Heart left ventricle (tissue), 16 donors: ENCODE measurements around the gene NXPE2. TPM values are rescaled to one million over a fixed set of nuclear protein-coding genes. Genes with fewer than 3 reads are reported as not detected.
"Not testable (repeated sequence)": the region's sequence is repeated elsewhere in the genome, so short reads cannot be mapped to it uniquely, and the experiment has no call there.

ENCODE experiments used
- ATAC-seq, 4 donors: fragments of 200-7000 bp; cut with Tn5 transposase; one replicate each; pipeline ENCODE4 v1.9.1; 2020 to 2022; ENCODE audit warnings: moderate library complexity in 4 of 4, mild to moderate bottlenecking in 3 of 4, moderate number of reproducible peaks in 1 of 4
- DNase-seq, 5 donors: peaks; one replicate each; pipeline ENCODE4 v3.0.0-alpha.2; 2020
- H3K27ac ChIP-seq, 12 donors: fragments of 200-600 bp; sonication (generic) in 4 of 12; one replicate each; pipeline versions ENCODE4 v1.5.0 to v1.8.0; 2016 to 2022; ENCODE audit warnings: mild to moderate bottlenecking in 2 of 12
- H3K27me3 ChIP-seq, 9 donors: fragments of 200-600 bp; sonication (generic) in 2 of 9; one replicate each; pipeline versions ENCODE4 v1.5.1 to v1.8.0; 2016 to 2022; ENCODE audit warnings: mild to moderate bottlenecking in 3 of 9
- H3K36me3 ChIP-seq, 9 donors: fragments of 200-600 bp; sonication (generic) in 2 of 9; one replicate each; pipeline versions ENCODE4 v1.5.0 to v1.8.0; 2018 to 2022; ENCODE audit warnings: mild to moderate bottlenecking in 2 of 9
- H3K4me1 ChIP-seq, 12 donors: fragments of 200-600 bp; sonication (generic) in 4 of 12; one replicate each; pipeline versions ENCODE4 v1.5.0 to v1.8.0; 2016 to 2022; ENCODE audit warnings: mild to moderate bottlenecking in 3 of 12
- H3K4me3 ChIP-seq, 12 donors: fragments of 200-600 bp; sonication (generic) in 4 of 12; one replicate each; pipeline versions ENCODE4 v1.5.0 to v1.8.0; 2017 to 2022; ENCODE audit warnings: mild to moderate bottlenecking in 9 of 12, moderate library complexity in 4 of 12
- H3K9me3 ChIP-seq, 12 donors: fragments of 200-600 bp; sonication (generic) in 4 of 12; one replicate each; pipeline versions ENCODE4 v1.5.0 to v1.8.0; 2016 to 2022; ENCODE audit warnings: mild to moderate bottlenecking in 1 of 12
- POLR2A ChIP-seq, 2 donors: fragments of 450-650 bp; IDR thresholded peaks; one replicate each; pipeline ENCODE4 v1.6.1; 2017; ENCODE audit warnings: antibody characterized with exemption in 2 of 2, mild to moderate bottlenecking in 2 of 2, moderate library complexity in 2 of 2
- WGBS, 4 donors: extraction: QIAGEN DNeasy Blood & Tissue Kit in 2 of 4; methylation state at CpG; one replicate each; pipeline versions ENCODE4 v1.1.5 to v1.1.7; 2013 to 2018; 5-methylcytosine and 5-hydroxymethylcytosine counted together
- intact Hi-C, 10 donors: fragments of 100-400 bp; cut with DNase I; formaldehyde crosslinking; loops; one replicate each; pipeline versions ENCODE4 v1.11.1 to v1.14.2; 2022
- long read RNA-seq, 3 donors: library from polyadenylated mRNA; unstranded; transcript quantifications; one replicate each; pipeline ENCODE4 v2.0.0, GENCODE V29; 2020 to 2021
- polyA plus RNA-seq, 2 donors: library from polyadenylated mRNA; stranded (reverse); fragments of 200-250 nt; gene quantifications; one replicate each; pipeline ENCODE4 v1.2.3, GENCODE V29; 2013
- total RNA-seq, 9 donors: library from RNA; depleted of rRNA in 2 of 9; stranded (reverse); fragments of >200 nt in 2 of 9; fragmentation: NEBNext Ultra II Directional in 3 of 9; extraction: Animal tissue kit (Norgen Biotek cat#: 25700) in 3 of 9; gene quantifications; one replicate each; pipeline versions ENCODE4 v1.1.0 to v1.2.4, GENCODE V29; 2016 to 2023
- TF ChIP-seq, protein P1 (sequence below), 12 donors: fragments of 200-600 bp; sonication (generic) in 4 of 12; IDR thresholded peaks; one replicate each; pipeline versions ENCODE4 v1.5.0 to v1.8.0; 2018 to 2022; ENCODE audit warnings: antibody characterized with exemption in 12 of 12, mild to moderate bottlenecking in 5 of 12
- donor health status: ischemic (EF 13 %, LVEDD 7.1; RV severe dilation, severe dysfunction).
- donor health status: healthy with polysubstance abuse.
- donor health status: DM: no; HTN: yes; CAD: no.
- donor health status: DM: no; HTN: no; CAD: no.
- donor health status: ischemic (EF 25% LVEDD 6.9; RV normal size, moderate dysfunction).
- donor health status: ischemic (EF 25% LVEDD 5.7; RV mildly dilated, moderate dysfunction).
- donor health status: healthy.
- donor health status: DM: yes; HTN: yes; CAD: no.
- donor health status: ischemic (EF 35%, LVEDD 5.7; RV mildly dilated, moderate dysfunction).
- donor health status: nonischemic (EF 11% LVEDD 7.7; RV severe dilation, severe dysfunction).
- donor health status: DM: yes; HTN: yes; CAD: no.
- donor health status: PGD.
- donor health status: ischemic (EF 29% LVEDD 5.4; RV normal size, mild dysfunction).
- donor health status: nonischemic (EF 23%, LVEDD 6.1; RV moderate dilation, normal function).

NXPE2 gene
- total RNA-seq (under 1 TPM in 4 of 9 donors, not detected in 5; 0.14 to 0.32 (median 0.18) TPM), polyA plus RNA-seq (under 1 TPM in 1 of 2 donors, not detected in 1; 0.03 TPM)
- long read RNA-seq, donor 1, result 0 reads
- long read RNA-seq, donor 2, result 0 reads
- long read RNA-seq, donor 3, result 0 reads

GRCh38 chr11:114678125-114679036, at the start of gene NXPE2:
TSS of gene NXPE2 (plus strand) at chr11:114678527. CDS start at chr11:114678576, 49 bp downstream.
- no peaks in the 10 kb centered on the region for H3K36me3 ChIP-seq
- H3K27me3 ChIP-seq, result no peaks in the 10 kb centered on the region
- 58 to 65% (median 60%) methylated on average over 8 of the region's 8 CpGs for WGBS, 4 donors
- H3K9me3 ChIP-seq, result peaks cover 0 to 10% (median 0%) of the 10 kb centered on the region in 12 donors
- ATAC-seq (no peak), DNase-seq (no peak)
- no peak within 1 kb of the TSS for H3K27ac ChIP-seq
- no peaks in the 10 kb centered on the region for H3K4me1 ChIP-seq
- intact Hi-C loops, result no loop called here
- no peak within 1 kb of the TSS for H3K4me3 ChIP-seq
- no peak for TF ChIP-seq POLR2A (IDR thresholded peaks at IDR 0.05)
- TF ChIP-seq, protein P1, sequence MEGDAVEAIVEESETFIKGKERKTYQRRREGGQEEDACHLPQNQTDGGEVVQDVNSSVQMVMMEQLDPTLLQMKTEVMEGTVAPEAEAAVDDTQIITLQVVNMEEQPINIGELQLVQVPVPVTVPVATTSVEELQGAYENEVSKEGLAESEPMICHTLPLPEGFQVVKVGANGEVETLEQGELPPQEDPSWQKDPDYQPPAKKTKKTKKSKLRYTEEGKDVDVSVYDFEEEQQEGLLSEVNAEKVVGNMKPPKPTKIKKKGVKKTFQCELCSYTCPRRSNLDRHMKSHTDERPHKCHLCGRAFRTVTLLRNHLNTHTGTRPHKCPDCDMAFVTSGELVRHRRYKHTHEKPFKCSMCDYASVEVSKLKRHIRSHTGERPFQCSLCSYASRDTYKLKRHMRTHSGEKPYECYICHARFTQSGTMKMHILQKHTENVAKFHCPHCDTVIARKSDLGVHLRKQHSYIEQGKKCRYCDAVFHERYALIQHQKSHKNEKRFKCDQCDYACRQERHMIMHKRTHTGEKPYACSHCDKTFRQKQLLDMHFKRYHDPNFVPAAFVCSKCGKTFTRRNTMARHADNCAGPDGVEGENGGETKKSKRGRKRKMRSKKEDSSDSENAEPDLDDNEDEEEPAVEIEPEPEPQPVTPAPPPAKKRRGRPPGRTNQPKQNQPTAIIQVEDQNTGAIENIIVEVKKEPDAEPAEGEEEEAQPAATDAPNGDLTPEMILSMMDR (IDR thresholded peaks at IDR 0.05), result no peak

- intact Hi-C loops, H3K4me3 ChIP-seq, H3K4me1 ChIP-seq, DNase-seq, H3K27ac ChIP-seq, H3K36me3 ChIP-seq, H3K27me3 ChIP-seq, ATAC-seq: not testable (repeated sequence)
- WGBS, 4 donors, result 90 to 96% (median 93%) methylated on average over 13 of the region's 13 CpGs
- H3K9me3 ChIP-seq, result peaks cover 0 to 13% (median 1%) of the 10 kb centered on the region in 12 donors
These were observed 46.8 kb upstream of the NXPE2 start for GRCh38 chr11:114631445-114631965.

DNA sequence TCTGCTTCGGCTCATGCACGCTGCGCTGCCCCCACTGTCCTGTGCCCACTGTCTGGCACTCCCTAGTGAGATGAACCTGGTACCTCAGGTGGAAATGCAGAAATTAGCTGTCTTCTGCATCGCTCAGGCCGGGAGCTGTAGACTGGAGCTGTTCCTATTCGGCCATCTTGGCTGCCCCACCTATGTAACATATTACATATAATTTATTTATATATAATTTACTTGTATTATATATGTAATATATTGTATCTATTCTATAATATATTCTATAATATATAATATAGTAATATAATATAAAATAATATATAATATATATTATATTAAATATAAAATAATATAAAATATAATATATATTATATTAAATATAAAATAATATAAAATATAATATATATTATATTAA, 38.9 kb upstream of the NXPE2 start:
- intact Hi-C loops, DNase-seq, H3K27ac ChIP-seq, H3K9me3 ChIP-seq, H3K4me3 ChIP-seq, H3K27me3 ChIP-seq, H3K4me1 ChIP-seq, H3K36me3 ChIP-seq, ATAC-seq: not testable (repeated sequence)
- WGBS, 4 donors, result 94 to 98% (median 96%) methylated on average over 6 of the region's 6 CpGs

- DNase-seq (no peak), ATAC-seq (no peak)
- intact Hi-C loops, result no loop called here
- no peak overlapping the region for H3K4me3 ChIP-seq
- H3K27me3 ChIP-seq, result no peaks in the 10 kb centered on the region
- WGBS, 4 donors, result 70 to 87% (median 74%) methylated on average over 3 of the region's 3 CpGs
- TF ChIP-seq POLR2A (IDR thresholded peaks at IDR 0.05), result no peak
- TF ChIP-seq, protein P1 (IDR thresholded peaks at IDR 0.05), result no peak
- no peaks in the 10 kb centered on the region for H3K4me1 ChIP-seq
- no peaks in the 10 kb centered on the region for H3K9me3 ChIP-seq
- no peak overlapping the region for H3K27ac ChIP-seq
- no peaks in the 10 kb centered on the region for H3K36me3 ChIP-seq
These were observed 27.7 kb upstream of the NXPE2 start for GRCh38 chr11:114650661-114651060.

DNA sequence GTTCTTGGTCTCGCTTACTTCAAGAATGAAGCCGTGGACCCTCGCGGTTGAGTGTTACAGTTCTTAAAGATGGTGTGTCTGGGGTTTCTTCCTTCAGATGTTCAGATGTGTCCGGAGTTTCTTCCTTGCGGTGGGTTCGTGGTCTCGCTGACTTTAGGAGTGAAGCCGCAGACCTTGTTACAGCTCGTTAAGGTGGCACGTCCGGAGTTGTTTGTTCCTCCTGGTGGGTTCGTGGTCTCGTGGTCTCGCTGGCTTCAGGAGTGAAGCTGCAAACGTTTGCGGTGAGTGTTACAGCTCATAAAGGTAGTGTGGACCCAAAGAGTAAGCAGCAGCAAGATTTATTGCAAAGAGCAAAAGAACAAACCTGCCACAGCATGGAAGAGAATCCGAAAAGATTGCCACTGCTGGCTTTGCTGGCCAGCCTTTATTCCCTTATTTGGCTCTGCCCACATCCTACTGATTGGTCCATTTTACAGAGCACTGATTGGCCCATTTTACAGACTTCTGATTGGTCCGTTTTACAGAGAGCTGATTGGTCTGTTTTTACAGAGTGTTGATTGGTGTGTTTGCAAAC, 27.1 kb upstream of the NXPE2 start:
- no peak for ATAC-seq
- H3K4me3 ChIP-seq, result no peak overlapping the region
- H3K27ac ChIP-seq, result no peak overlapping the region
- H3K27me3 ChIP-seq, result no peaks in the 10 kb centered on the region
- no peaks in the 10 kb centered on the region for H3K36me3 ChIP-seq
- DNase-seq, result no peak
- 89 to 92% (median 90%) methylated on average over 19 of the region's 19 CpGs for WGBS, 4 donors
- no peaks in the 10 kb centered on the region for H3K9me3 ChIP-seq
- no peak for TF ChIP-seq POLR2A (IDR thresholded peaks at IDR 0.05)
- TF ChIP-seq, protein P1 (IDR thresholded peaks at IDR 0.05), result no peak
- H3K4me1 ChIP-seq, result no peaks in the 10 kb centered on the region
- intact Hi-C loops, result no loop called here
